VCaP (cell line): ENCODE measurements around the gene KCNC3.
"Not testable (repeated sequence)": the region's sequence is repeated elsewhere in the genome, so short reads cannot be mapped to it uniquely, and the experiment has no call there.

ENCODE experiments used
- H3K27ac ChIP-seq: fragments of 450-650 bp; 2 replicates; pipeline ENCODE4 v1.5.1; 2017
- TF ChIP-seq, protein P1 (sequence below): fragments of 450-650 bp; conservative IDR thresholded peaks from 2 replicates; pipeline ENCODE4 v1.5.1; 2017; ENCODE audit warnings: mild to moderate bottlenecking, moderate library complexity

The KCNC3 gene

GRCh38 chr19:50344661-50345318 lies 15.6 kb upstream of the KCNC3 start:
- TF ChIP-seq, protein P1, sequence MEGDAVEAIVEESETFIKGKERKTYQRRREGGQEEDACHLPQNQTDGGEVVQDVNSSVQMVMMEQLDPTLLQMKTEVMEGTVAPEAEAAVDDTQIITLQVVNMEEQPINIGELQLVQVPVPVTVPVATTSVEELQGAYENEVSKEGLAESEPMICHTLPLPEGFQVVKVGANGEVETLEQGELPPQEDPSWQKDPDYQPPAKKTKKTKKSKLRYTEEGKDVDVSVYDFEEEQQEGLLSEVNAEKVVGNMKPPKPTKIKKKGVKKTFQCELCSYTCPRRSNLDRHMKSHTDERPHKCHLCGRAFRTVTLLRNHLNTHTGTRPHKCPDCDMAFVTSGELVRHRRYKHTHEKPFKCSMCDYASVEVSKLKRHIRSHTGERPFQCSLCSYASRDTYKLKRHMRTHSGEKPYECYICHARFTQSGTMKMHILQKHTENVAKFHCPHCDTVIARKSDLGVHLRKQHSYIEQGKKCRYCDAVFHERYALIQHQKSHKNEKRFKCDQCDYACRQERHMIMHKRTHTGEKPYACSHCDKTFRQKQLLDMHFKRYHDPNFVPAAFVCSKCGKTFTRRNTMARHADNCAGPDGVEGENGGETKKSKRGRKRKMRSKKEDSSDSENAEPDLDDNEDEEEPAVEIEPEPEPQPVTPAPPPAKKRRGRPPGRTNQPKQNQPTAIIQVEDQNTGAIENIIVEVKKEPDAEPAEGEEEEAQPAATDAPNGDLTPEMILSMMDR = no peak
- no peak overlapping the region for H3K27ac ChIP-seq

GRCh38 chr19:50341091-50341564 lies 12.0 kb upstream of the KCNC3 start:
- TF ChIP-seq, protein P1 = no peak
- no peak overlapping the region for H3K27ac ChIP-seq

DNA sequence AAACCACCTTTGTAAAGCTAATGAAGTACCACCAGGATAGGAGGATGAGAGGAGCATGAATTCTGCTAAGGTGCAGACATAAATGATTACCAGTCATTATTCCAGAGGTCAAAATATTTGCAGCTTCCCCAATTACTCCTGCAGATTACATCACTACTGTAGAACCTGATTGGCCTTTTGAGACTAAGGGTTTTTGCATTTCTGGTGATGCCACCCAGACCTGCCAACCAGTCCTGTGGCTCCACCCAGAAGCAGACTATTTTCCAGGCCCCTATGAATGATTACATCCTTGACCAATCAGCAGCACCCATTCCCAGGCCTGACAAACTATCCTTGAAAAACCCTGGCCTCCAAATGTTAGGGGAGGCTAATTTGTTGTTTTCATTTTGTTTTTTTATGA lies 11.2 kb upstream of the KCNC3 start:
- TF ChIP-seq, protein P1 = no peak
- no peak overlapping the region for H3K27ac ChIP-seq

GRCh38 chr19:50337031-50337430 lies 7.9 kb upstream of the KCNC3 start:
- H3K27ac ChIP-seq = not testable (repeated sequence)

- H3K27ac ChIP-seq = no peak overlapping the region
- TF ChIP-seq, protein P1 = no peak
Measured at GRCh38 chr19:50334741-50335421, 5.7 kb upstream of the KCNC3 start.

- peak overlapping the region; percentile 64; the same call in 1 of the 2 replicates for H3K27ac ChIP-seq
- TF ChIP-seq, protein P1 = no peak
Measured at GRCh38 chr19:50333737-50334617, 4.8 kb upstream of the KCNC3 start.

- TF ChIP-seq, protein P1 = no peak
- H3K27ac ChIP-seq = peak overlapping the region; percentile 64; the same call in 1 of the 2 replicates
Measured at GRCh38 chr19:50333235-50333736, 4.1 kb upstream of the KCNC3 start.
